B cell (primary cell): Measurements from ENCODE around the gene ZNF335. TPM values are rescaled to one million over a fixed set of nuclear protein-coding genes. Genes with fewer than 3 reads are reported as not detected.
A peak's percentile ranks its signal among the peaks of the same experiment; 100 is the strongest.

ENCODE experiments used
- ATAC-seq: fragments of 200-7000 bp; cut with Tn5 transposase; one replicate; pipeline ENCODE4 v1.10.0; 2021; ENCODE audit warnings: low read depth, mild to moderate bottlenecking, moderate number of reproducible peaks, moderate library complexity
- CTCF ChIA-PET: fragments of 350-600 bp; sonication (Branson Sonifier 250); formaldehyde crosslinking; loops from one replicate; lab custom pipeline; 2021; ENCODE audit warnings: antibody characterized with exemption, inconsistent platforms; lab: Charles Lee
- POLR2A ChIA-PET: fragments of 350-600 bp; sonication (Branson Sonifier 250); formaldehyde crosslinking; loops from one replicate; lab custom pipeline; 2021; ENCODE audit warnings: antibody characterized with exemption; lab: Charles Lee
- DNase-seq: peaks from one replicate; pipeline ENCODE4 v3.0.0; 2013
- H2AFZ ChIP-seq: 2 replicates; pipeline ENCODE4 v1.6.1; 2012; ENCODE audit warnings: mild to moderate bottlenecking, low read depth, low read length; ENCODE audit not compliant: insufficient read depth, poor library complexity, severe bottlenecking
- H3K27ac ChIP-seq, 2 donors: 1 replicate in 1 of 2; 2 replicates in 1 of 2; pipeline ENCODE4 v1.5.1; 2012 to 2013; ENCODE audit warnings: low read length in 2 of 2, mild to moderate bottlenecking in 2 of 2, moderate library complexity in 1 of 2
- H3K27me3 ChIP-seq, 4 experiments: fragments of 200-600 bp in 1 of 4; sonication (generic) in 1 of 4; replicated peaks in 1 of 4; 1 replicate in 2 of 4; 2 replicates in 2 of 4; pipeline versions ENCODE4 v1.6.1 to v1.7.0; 2013 to 2016; ENCODE audit warnings: low read length in 3 of 4, mild to moderate bottlenecking in 2 of 4, mixed read lengths in 1 of 4, moderate library complexity in 1 of 4; ENCODE audit not compliant: insufficient read depth in 4 of 4, control insufficient read depth in 3 of 4; ENCODE audit errors: control extremely low read depth in 1 of 4
- H3K36me3 ChIP-seq, 2 experiments: replicated peaks in 1 of 2; 1 replicate in 1 of 2; 2 replicates in 1 of 2; pipeline versions ENCODE4 v1.6.1 to v1.7.1; 2013; ENCODE audit warnings: low read length in 1 of 2; ENCODE audit not compliant: insufficient read depth in 2 of 2, control insufficient read depth in 1 of 2; ENCODE audit errors: control extremely low read depth in 1 of 2, extremely low read depth in 1 of 2
- H3K4me1 ChIP-seq, 2 donors: fragments of 200-600 bp in 1 of 2; sonication (generic) in 1 of 2; 1 replicate in 1 of 2; 2 replicates in 1 of 2; pipeline versions ENCODE4 v1.5.1 to v1.6.1; 2013 to 2017; ENCODE audit warnings: low read length in 2 of 2; ENCODE audit not compliant: control insufficient read depth in 2 of 2, insufficient read depth in 2 of 2
- H3K4me2 ChIP-seq: replicated peaks from 2 replicates; pipeline ENCODE3; 2012; ENCODE audit warnings: mild to moderate bottlenecking, low read depth, low read length; ENCODE audit not compliant: poor library complexity, severe bottlenecking
- H3K4me3 ChIP-seq, 5 experiments: fragments of 200-600 bp in 1 of 5; sonication (generic) in 1 of 5; 1 replicate in 3 of 5; 2 replicates in 2 of 5; pipeline versions ENCODE4 v1.5.1 to v1.7.0; 2011 to 2016; ENCODE audit warnings: low read length in 4 of 5, mild to moderate bottlenecking in 4 of 5, low read depth in 2 of 5, control low read depth in 1 of 5, moderate library complexity in 1 of 5; ENCODE audit not compliant: insufficient read depth in 1 of 5; ENCODE audit errors: control extremely low read depth in 1 of 5, extremely low read depth in 1 of 5
- H3K79me2 ChIP-seq: fragments of 200-600 bp; sonication (generic); one replicate; pipeline ENCODE4 v1.6.0; 2016; ENCODE audit warnings: low read length; ENCODE audit not compliant: control insufficient read depth, insufficient read depth
- H3K9ac ChIP-seq: fragments of 200-600 bp; sonication (generic); 2 replicates; pipeline ENCODE4 v1.6.1; 2017; ENCODE audit warnings: mild to moderate bottlenecking, low read length, moderate library complexity
- H3K9me3 ChIP-seq, 3 donors: one replicate each; pipeline versions ENCODE4 v1.6.1 to v1.7.1; 2013; ENCODE audit warnings: low read length in 2 of 3; ENCODE audit not compliant: control insufficient read depth in 2 of 3, insufficient read depth in 1 of 3; ENCODE audit errors: control extremely low read depth in 1 of 3
- H4K20me1 ChIP-seq: 2 replicates; pipeline ENCODE4 v1.6.0; 2012; ENCODE audit warnings: mild to moderate bottlenecking, low read length; ENCODE audit not compliant: insufficient read depth, control insufficient read depth, poor library complexity, severe bottlenecking
- H3K27ac Mint-ChIP-seq: one replicate; pipeline ENCODE4 v1.8.0; 2021; ENCODE audit warnings: mixed read lengths
- H3K27me3 Mint-ChIP-seq: one replicate; pipeline ENCODE4 v1.8.0; 2021; ENCODE audit warnings: mixed read lengths
- H3K4me1 Mint-ChIP-seq: one replicate; pipeline ENCODE4 v1.8.0; 2021; ENCODE audit warnings: mixed read lengths
- H3K4me3 Mint-ChIP-seq: one replicate; pipeline ENCODE4 v1.8.0; 2021; ENCODE audit warnings: mixed read lengths
- H3K9me3 Mint-ChIP-seq: one replicate; pipeline ENCODE4 v1.8.0; 2022; ENCODE audit warnings: mixed read lengths; ENCODE audit not compliant: insufficient read depth
- CTCF ChIP-seq: fragments of 200-600 bp; IDR thresholded peaks from one replicate; pipeline ENCODE4 v1.8.0; 2022; ENCODE audit warnings: antibody characterized with exemption, mild to moderate bottlenecking
- EZH2 ChIP-seq: IDR thresholded peaks from 2 replicates; pipeline ENCODE4 v1.6.1; 2012; ENCODE audit warnings: borderline replicate concordance, low read depth, mild to moderate bottlenecking, moderate library complexity, low read length; ENCODE audit not compliant: insufficient read depth, poor library complexity, severe bottlenecking
- WGBS: methylation state at CpG from one replicate; pipeline ENCODE4 v1.1.5; 2013; ENCODE audit warnings: missing lambda C conversion rate; ENCODE audit not compliant: insufficient coverage; 5-methylcytosine and 5-hydroxymethylcytosine counted together
- intact Hi-C: fragments of 100-400 bp; cut with micrococcal nuclease; formaldehyde crosslinking; loops from one replicate; pipeline ENCODE4 v1.10.0; 2022
- polyA plus RNA-seq: library from polyadenylated mRNA; depleted of rRNA; stranded (reverse); fragments of >200 nt; gene quantifications from 2 replicates; pipeline ENCODE4 v1.2.3, GENCODE V29; 2012
- total RNA-seq, 2 donors: library from RNA; stranded (reverse); fragments of 120-200 nt in 1 of 2; gene quantifications; 1 replicate in 1 of 2; 2 replicates in 1 of 2; pipeline versions ENCODE4 v1.2.3 to v1.2.4, GENCODE V29; 2013 to 2022

ZNF335 gene
- total and polyA plus RNA-seq, 2 donors (not counting 1 experiment from before 2014, with no cell fraction given) = 62.3 to 62.7 TPM

- ChIA-PET POLR2A (interaction anchor here (0.6 kb wide), 1 partner anchor 22 kb away, joined by 3 read pairs; no protein-coding TSS in a partner anchor), CTCF (interaction anchor here (1.0 to 2.2 kb wide), 4 partner anchors 9 to 18 kb away, joined by 3 to 11 read pairs (median 5); no protein-coding TSS in a partner anchor)
- Mint-ChIP-seq H3K27ac (no peak overlapping the region), H3K4me3 (no peak overlapping the region), H3K27me3 (no peaks in the 10 kb centered on the region), H3K4me1 (peaks cover 4% of the 10 kb centered on the region), H3K9me3 (no peaks in the 10 kb centered on the region)
- Histone ChIP-seq H3K79me2 (no peaks in the 10 kb centered on the region), H3K4me3 (no peak overlapping the region), H3K27ac (no peak overlapping the region), H4K20me1 (peaks cover 15% of the 10 kb centered on the region), H2AFZ (no peak overlapping the region), H3K36me3 (peaks cover 0 to 69% of the 10 kb centered on the region in 2 experiments), H3K4me2 (no peak overlapping the region), H3K9ac (no peak overlapping the region), H3K27me3 (no peaks in the 10 kb centered on the region), H3K9me3 (peaks cover 0 to 3% (median 0%) of the 10 kb centered on the region in 3 donors), H3K4me1 (no peaks in the 10 kb centered on the region)
- intact Hi-C loops = no loop called here
- ATAC-seq (no peak), DNase-seq (no peak)
- TF ChIP-seq EZH2 (no peak), CTCF (no peak)
- 97% methylated on average over 19 of the region's 19 CpGs for WGBS
Measured at GRCh38 chr20:45951925-45952834, 19.8 kb downstream of the ZNF335 start.

GRCh38 chr20:45950330-45950646 is 21.7 kb downstream of the ZNF335 start:
- Histone ChIP-seq H3K27me3 (no peaks in the 10 kb centered on the region), H3K27ac (no peak overlapping the region), H3K36me3 (peaks cover 0 to 80% of the 10 kb centered on the region in 2 experiments), H3K4me3 (no peak overlapping the region), H3K79me2 (no peaks in the 10 kb centered on the region), H3K4me1 (no peaks in the 10 kb centered on the region), H3K9ac (no peak overlapping the region), H2AFZ (no peak overlapping the region), H3K9me3 (peaks cover 0 to 3% (median 0%) of the 10 kb centered on the region in 3 donors), H3K4me2 (no peak overlapping the region), H4K20me1 (peaks cover 17% of the 10 kb centered on the region)
- TF ChIP-seq CTCF (no peak), EZH2 (no peak)
- Mint-ChIP-seq H3K27me3 (no peaks in the 10 kb centered on the region), H3K9me3 (no peaks in the 10 kb centered on the region), H3K4me3 (no peak overlapping the region), H3K4me1 (peaks cover 4% of the 10 kb centered on the region), H3K27ac (no peak overlapping the region)
- DNase-seq (peak; percentile 16), ATAC-seq (no peak)
- intact Hi-C loops = no loop called here
- 100% methylated on average over 8 of the region's 9 CpGs for WGBS
- ChIA-PET CTCF (interaction anchor here (0.5 to 1.8 kb wide), 3 partner anchors 11 to 1392 kb away, joined by 3 to 6 read pairs (median 3); no protein-coding TSS in a partner anchor), POLR2A (interaction anchor here (1.6 kb wide), 1 partner anchor 20 kb away, joined by 5 read pairs; no protein-coding TSS in a partner anchor)
